Calu3 (cell line): ENCODE measurements around the gene CD274. TPM values are rescaled to one million over a fixed set of nuclear protein-coding genes. Genes with fewer than 3 reads are reported as not detected.

Experiments used
- BruUV-seq: library from RNA; stranded (reverse); fragments of 400-500 nt; replicated peaks from 2 replicates; lab custom pipeline; 2021; lab: Mats Ljungman, UMichigan
- CTCF ChIA-PET: fragments of 300-600 bp; sonication (Branson Sonifier 250); formaldehyde crosslinking; loops from one replicate; lab custom pipeline; 2022; ENCODE audit warnings: antibody characterized with exemption; lab: Charles Lee
- DNase-seq: peaks from one replicate; pipeline ENCODE4 v3.0.0; 2022
- H3K27ac Mint-ChIP-seq: one replicate; pipeline ENCODE4 v1.8.0; 2022; ENCODE audit warnings: mixed read lengths; ENCODE audit not compliant: unreplicated experiment
- H3K27me3 Mint-ChIP-seq: one replicate; pipeline ENCODE4 v1.8.0; 2022; ENCODE audit warnings: mixed read lengths; ENCODE audit not compliant: unreplicated experiment
- H3K36me3 Mint-ChIP-seq: one replicate; pipeline ENCODE4 v1.8.0; 2022; ENCODE audit warnings: mild to moderate bottlenecking, moderate library complexity, mixed read lengths; ENCODE audit not compliant: insufficient read depth, unreplicated experiment
- H3K4me1 Mint-ChIP-seq: one replicate; pipeline ENCODE4 v1.8.0; 2022; ENCODE audit warnings: mild to moderate bottlenecking, low read depth, mixed read lengths; ENCODE audit not compliant: unreplicated experiment
- H3K4me3 Mint-ChIP-seq: one replicate; pipeline ENCODE4 v1.8.0; 2022; ENCODE audit warnings: mild to moderate bottlenecking, low read depth, moderate library complexity, mixed read lengths; ENCODE audit not compliant: unreplicated experiment
- H3K9me3 Mint-ChIP-seq: one replicate; pipeline ENCODE4 v1.8.0; 2022; ENCODE audit warnings: low read depth, mixed read lengths; ENCODE audit not compliant: unreplicated experiment
- intact Hi-C: fragments of 100-400 bp; cut with micrococcal nuclease; formaldehyde crosslinking; loops from one replicate; pipeline ENCODE4 v1.10.0; 2022; ENCODE audit not compliant: unreplicated experiment
- total RNA-seq: library from RNA; stranded (reverse); gene quantifications from 2 replicates; pipeline ENCODE4 v1.2.3, GENCODE V29; 2022
- TF ChIP-seq, protein P1 (sequence below): fragments of 200-600 bp; IDR thresholded peaks from one replicate; pipeline ENCODE4 v1.8.0; 2022; ENCODE audit warnings: antibody characterized with exemption; ENCODE audit not compliant: unreplicated experiment

CD274 gene
- total RNA-seq, 1 experiment from 2014 or later = 1.9 TPM

DNA sequence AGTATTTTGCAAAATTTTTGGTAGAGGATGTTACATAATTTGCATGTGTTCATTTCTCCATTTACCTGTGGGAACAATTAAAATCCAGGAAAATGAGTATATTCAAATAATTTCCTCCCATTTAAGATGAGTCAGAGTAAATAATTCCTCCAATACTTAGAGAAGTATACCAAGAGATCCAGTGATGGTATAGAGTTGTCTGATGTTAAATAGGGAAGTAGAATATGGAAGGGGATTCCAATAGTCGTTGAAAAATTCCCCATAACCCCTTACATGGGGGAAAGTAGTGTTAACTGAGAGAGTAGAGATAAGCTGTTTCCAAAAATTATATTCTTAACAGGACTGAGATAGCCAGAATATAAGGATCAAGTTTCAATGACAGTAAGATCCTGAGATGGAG, 15.7 kb downstream of the CD274 start:
- BruUV-seq = no TSS peak
- no peaks in the 10 kb centered on the region for H3K27me3 Mint-ChIP-seq
- H3K9me3 Mint-ChIP-seq = no peaks in the 10 kb centered on the region
- DNase-seq = no peak
- no peaks in the 10 kb centered on the region for H3K36me3 Mint-ChIP-seq
- intact Hi-C loops = no loop called here
- H3K27ac Mint-ChIP-seq = no peak overlapping the region
- no peak overlapping the region for H3K4me3 Mint-ChIP-seq
- no peaks in the 10 kb centered on the region for H3K4me1 Mint-ChIP-seq
- CTCF ChIA-PET = no interaction called here
- TF ChIP-seq, protein P1, sequence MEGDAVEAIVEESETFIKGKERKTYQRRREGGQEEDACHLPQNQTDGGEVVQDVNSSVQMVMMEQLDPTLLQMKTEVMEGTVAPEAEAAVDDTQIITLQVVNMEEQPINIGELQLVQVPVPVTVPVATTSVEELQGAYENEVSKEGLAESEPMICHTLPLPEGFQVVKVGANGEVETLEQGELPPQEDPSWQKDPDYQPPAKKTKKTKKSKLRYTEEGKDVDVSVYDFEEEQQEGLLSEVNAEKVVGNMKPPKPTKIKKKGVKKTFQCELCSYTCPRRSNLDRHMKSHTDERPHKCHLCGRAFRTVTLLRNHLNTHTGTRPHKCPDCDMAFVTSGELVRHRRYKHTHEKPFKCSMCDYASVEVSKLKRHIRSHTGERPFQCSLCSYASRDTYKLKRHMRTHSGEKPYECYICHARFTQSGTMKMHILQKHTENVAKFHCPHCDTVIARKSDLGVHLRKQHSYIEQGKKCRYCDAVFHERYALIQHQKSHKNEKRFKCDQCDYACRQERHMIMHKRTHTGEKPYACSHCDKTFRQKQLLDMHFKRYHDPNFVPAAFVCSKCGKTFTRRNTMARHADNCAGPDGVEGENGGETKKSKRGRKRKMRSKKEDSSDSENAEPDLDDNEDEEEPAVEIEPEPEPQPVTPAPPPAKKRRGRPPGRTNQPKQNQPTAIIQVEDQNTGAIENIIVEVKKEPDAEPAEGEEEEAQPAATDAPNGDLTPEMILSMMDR = no peak

DNA sequence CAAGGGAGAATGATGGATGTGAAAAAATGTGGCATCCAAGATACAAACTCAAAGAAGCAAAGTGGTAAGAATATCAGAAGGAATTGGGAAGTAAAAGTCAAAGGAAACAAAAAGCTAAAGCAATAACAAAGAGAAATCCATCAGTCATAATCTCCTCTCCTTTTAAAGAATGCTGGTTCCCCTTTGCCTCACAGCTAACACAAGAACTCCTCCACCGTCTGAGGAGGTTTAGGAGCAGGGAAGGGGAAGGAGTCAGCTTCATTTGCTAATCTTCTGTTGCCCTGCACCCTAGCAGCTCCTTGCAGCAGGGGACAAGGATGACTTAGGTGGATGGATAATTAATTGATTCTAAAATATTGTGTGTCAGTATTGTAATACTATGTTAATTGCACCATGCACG, 16.4 kb downstream of the CD274 start:
- no peaks in the 10 kb centered on the region for H3K9me3 Mint-ChIP-seq
- intact Hi-C loops = no loop called here
- BruUV-seq = no TSS peak
- no peak for DNase-seq
- CTCF ChIA-PET = no interaction called here
- no peaks in the 10 kb centered on the region for H3K4me1 Mint-ChIP-seq
- no peaks in the 10 kb centered on the region for H3K27me3 Mint-ChIP-seq
- H3K36me3 Mint-ChIP-seq = no peaks in the 10 kb centered on the region
- no peak overlapping the region for H3K4me3 Mint-ChIP-seq
- TF ChIP-seq, protein P1 = no peak
- no peak overlapping the region for H3K27ac Mint-ChIP-seq

DNA sequence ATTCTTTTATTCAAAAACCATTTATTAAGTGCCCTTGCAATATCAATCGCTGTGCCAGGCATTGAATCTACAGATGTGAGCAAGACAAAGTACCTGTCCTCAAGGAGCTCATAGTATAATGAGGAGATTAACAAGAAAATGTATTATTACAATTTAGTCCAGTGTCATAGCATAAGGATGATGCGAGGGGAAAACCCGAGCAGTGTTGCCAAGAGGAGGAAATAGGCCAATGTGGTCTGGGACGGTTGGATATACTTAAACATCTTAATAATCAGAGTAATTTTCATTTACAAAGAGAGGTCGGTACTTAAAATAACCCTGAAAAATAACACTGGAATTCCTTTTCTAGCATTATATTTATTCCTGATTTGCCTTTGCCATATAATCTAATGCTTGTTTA, 18.5 kb downstream of the CD274 start:
- no TSS peak for BruUV-seq
- Mint-ChIP-seq H3K4me3 (no peak overlapping the region), H3K36me3 (no peaks in the 10 kb centered on the region), H3K9me3 (no peaks in the 10 kb centered on the region), H3K27me3 (no peaks in the 10 kb centered on the region), H3K4me1 (no peaks in the 10 kb centered on the region), H3K27ac (no peak overlapping the region)
- TF ChIP-seq, protein P1 = no peak
- intact Hi-C loops = no loop called here
- CTCF ChIA-PET = no interaction called here
- no peak for DNase-seq

DNA sequence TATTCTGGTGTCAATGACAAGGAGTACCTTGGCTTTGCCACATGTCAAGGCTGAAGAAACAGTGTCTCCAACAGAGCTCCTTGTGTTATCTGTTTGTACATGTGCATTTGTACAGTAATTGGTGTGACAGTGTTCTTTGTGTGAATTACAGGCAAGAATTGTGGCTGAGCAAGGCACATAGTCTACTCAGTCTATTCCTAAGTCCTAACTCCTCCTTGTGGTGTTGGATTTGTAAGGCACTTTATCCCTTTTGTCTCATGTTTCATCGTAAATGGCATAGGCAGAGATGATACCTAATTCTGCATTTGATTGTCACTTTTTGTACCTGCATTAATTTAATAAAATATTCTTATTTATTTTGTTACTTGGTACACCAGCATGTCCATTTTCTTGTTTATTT, 19.8 kb downstream of the CD274 start:
- no peaks in the 10 kb centered on the region for H3K4me1 Mint-ChIP-seq
- no peaks in the 10 kb centered on the region for H3K36me3 Mint-ChIP-seq
- H3K9me3 Mint-ChIP-seq = peaks cover 3% of the 10 kb centered on the region
- TF ChIP-seq, protein P1 = no peak
- H3K27me3 Mint-ChIP-seq = peaks cover 11% of the 10 kb centered on the region
- H3K4me3 Mint-ChIP-seq = no peak overlapping the region
- CTCF ChIA-PET = no interaction called here
- H3K27ac Mint-ChIP-seq = no peak overlapping the region
- no peak for DNase-seq
- no TSS peak for BruUV-seq
- intact Hi-C loops = no loop called here
